Hematopoietic multipotent progenitor cell (in vitro differentiated cells): ENCODE measurements around the gene MRPS11. TPM values are rescaled to one million over a fixed set of nuclear protein-coding genes. Genes with fewer than 3 reads are reported as not detected.
A peak's percentile ranks its signal among the peaks of the same experiment; 100 is the strongest.
"Not testable (repeated sequence)": the region's sequence is repeated elsewhere in the genome, so short reads cannot be mapped to it uniquely, and the experiment has no call there.

Source experiments
- DNase-seq, 3 donors: peaks; one replicate each; pipeline ENCODE4 v3.0.0-alpha.2; 2011 to 2015; ENCODE audit warnings: low read depth in 2 of 3, low spot score in 2 of 3
- total RNA-seq: library from RNA; depleted of rRNA; stranded (reverse); fragments of >200 nt; gene quantifications from one replicate; pipeline ENCODE4 v1.2.3, GENCODE V29; 2012

The MRPS11 gene
- total RNA-seq, 1 donor = 29.6 TPM

DNA sequence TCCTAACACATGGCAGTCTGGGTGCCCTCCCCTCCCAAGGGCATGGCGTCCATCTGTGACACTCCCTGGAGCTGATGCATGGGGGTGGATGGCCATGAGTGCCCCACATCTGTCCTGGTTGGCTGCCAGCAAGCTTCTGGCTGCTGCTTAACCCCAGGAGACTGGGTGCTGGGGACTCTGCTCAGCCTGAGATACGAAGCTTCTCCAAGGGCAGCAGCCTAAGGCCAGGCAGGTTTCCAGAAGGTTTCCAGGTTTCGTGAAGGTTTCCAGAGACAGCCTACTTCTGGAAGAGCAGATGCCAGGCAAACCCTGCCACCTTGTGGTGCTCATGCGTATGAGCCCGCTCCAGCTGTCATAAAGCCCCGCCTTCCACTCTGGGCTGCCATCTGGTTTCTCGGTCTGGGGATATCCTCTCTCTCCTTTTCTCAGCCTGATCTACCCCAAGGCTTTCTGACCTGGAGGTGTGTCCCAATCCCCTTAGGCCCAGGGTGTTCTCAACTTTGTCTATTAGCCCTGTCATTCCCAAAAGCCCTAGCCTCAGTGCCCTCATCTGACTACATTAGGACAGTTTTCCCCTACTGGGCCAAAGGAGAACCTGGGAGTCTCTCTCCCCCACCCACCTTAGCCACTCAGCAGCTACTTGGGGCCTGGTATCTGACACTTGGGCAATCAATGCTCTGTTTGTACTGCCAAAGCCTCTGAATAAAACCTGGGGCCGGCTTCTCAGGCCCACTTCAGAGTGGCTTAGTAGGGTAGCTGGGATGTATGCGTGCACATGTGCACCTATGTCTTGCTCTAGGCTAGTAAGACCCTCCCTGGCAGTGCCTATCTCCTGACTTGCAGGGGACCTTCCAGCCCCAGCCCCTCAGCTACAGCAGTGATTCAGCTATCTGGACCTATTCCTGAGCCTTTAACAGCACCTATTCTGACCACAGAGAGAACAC is 12.4 kb upstream of the MRPS11 start:
- DNase-seq = peak in 2 of 3 donors; percentile 47 to 76

DNA sequence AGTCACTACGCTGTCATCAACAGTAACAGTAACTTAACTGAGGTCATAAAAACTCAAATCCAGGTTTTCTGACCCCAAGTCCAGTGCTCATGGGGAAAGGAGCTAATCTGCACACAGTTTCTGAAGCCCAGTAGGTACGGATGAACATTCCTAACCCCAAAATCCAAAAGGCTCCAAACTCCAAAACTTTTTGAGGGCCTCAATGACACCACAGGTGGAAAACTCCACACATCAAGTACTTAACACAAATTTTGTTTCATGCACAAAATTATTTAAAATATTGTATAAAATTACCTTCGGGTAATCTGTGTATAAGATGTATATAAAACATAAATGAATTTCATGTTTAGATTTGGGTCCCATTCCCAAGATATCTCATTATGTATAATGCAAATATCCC is 10.8 kb upstream of the MRPS11 start:
- DNase-seq = no peak

DNA sequence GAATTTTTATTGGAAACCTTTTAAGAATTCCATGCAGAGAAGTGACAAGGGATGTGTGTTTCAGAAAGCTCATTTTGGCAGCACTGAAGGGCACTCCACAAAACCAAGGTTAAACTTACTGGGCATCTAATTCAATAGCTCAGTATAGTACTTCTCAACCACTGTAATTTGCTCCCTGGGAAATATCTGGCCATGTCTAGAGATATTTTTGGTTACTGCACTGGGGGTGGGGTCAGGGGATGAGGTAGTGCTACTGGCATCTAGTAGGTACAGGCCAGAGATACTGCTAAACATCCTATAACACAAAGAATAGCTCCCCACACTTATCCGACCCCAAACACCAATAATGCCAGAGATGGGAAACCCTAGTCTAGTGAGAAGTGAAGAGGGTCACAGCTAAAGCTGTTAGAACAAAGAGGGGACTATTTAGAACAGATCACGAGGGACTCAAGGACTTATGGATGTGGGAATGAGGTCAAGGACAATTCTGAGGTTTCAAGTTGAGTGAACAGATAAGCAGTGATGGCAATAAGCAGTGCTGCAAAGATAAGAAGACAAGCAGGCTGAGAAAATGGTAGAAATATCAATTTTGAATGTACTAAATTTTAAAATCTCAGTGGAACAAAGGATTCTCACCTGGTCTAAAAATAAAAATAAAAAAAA is 3.5 kb upstream of the MRPS11 start:
- DNase-seq = no peak

DNA sequence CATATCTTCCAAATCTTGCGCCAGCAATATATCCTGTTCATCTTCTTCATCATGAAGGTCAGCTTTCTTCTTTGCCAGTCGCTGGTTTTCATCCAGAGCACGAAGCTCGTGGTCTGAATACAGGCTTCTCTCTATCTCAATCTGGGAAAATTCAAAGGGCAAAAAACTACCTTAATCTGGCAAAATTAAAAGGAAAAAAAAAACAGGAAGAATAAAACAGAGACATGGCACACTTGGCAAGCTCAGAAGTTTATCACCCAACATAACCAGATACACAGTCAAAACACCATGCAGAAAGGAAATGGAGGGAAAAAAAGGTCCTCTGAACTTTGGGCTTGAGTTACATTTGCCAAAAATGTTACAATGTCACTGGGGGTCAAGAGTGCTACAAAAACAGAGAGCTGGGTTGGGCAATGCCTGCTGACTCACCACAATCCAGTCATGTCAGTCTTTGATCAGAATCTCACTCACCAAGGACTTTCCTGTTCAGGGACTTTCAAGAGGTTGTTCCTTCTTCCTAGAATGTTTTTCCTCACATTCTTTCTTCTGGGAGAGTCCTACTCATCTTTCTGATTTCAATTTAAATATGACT is 1.8 kb upstream of the MRPS11 start:
- no peak for DNase-seq

DNA sequence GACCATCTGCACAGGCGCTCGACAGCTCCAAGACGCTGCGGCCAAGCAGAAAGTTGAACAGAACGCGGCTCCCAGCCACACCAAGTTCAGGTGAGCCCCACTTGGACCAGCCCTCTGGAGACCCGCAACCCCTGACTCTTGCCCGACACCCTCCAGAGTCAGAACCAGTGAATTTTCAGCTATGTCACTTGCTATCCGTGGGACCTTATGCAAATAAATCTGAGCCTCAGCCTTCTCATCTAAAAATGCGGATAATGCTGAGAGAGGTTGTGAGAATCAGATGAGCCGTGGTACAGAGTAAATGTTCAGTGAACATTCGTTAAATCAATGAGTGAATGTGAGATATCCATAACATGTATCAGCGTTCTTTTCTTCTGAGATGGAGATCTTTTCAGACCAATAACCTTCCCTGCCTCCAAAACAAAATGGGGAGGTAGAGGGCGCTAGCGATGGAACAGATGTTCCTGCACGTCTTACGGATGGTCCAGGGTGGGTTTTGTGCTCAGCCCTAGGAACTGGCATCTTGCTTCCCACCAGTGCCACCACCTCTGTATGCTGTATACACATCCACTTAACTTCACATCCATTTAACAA is 524 bp downstream of the MRPS11 start:
- peak in 2 of 3 donors; percentile 9 to 16 for DNase-seq

DNA sequence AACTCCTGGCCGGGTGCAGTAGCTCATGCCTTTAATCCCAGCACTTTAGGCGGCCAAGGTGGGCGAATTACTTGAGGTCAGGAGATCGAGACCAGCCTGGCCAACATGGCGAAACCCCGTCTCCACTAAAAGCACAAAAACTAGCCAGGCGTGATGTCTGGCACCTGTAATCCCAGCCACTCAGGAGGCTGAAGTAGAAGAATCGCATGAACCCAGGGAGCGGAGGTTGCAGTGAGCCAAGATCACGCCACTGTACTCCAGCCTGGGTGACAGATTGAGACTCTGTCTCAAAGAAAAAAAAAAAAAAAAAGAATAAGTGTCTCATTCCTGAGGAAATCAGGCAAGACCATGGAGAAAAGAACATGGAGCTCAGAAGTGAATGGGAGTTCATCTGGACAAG is 1.2 kb downstream of the MRPS11 start:
- DNase-seq = not testable (repeated sequence)

DNA sequence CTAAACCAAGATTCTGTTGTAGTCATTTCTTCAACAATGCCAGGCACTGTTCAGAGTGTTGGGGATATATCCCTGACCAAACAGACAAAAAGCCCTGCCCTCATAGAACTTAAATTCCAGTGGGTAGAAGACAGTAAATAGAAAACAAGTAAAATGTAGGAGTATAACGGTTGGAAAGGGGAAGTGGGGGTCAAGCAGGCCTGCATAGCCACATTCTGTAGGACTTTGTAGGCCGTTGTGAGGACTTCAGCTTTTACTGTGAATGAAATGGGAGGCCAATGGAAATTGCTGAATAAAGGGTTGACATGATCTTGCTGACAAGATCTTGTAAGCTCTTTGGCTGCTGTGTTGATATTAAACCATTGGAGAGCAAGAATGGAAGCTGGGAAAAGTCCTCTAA is 1.8 kb downstream of the MRPS11 start:
- no peak for DNase-seq

DNA sequence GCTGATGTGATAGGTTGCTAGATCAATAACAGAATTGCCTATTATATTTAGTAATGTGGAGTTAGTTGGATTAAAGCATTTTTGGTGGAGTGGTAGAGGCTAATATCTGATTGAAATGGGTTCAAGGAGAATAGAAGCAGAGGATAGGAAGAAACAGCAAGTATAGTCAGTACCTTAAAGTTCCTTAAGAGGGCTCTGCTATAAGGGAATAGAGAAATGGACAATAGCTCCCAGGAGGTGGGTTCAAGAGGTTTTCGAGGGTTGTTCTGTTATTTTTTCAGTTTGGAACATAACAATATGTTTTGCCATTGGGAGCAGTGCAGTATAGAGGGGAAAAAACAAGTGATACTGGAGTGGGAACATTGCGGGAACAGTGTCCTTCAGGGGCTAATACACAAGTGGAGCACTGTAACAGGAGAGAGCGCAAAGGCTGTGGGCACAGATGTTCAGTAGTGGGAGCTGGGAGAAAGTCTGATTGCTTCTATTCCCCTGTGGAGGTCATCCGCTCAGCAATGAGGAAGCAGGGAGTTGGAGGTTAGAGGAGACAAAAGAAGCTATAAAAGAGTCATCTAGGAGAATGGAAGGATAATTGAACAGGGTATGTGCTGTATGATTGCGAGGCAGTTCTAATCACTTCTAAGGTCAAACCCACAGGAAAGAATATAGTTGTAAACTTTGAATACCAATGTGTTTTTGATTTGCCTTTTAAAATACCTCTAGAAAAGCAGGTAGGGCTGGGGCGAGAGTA is 3.3 kb downstream of the MRPS11 start:
- no peak for DNase-seq

DNA sequence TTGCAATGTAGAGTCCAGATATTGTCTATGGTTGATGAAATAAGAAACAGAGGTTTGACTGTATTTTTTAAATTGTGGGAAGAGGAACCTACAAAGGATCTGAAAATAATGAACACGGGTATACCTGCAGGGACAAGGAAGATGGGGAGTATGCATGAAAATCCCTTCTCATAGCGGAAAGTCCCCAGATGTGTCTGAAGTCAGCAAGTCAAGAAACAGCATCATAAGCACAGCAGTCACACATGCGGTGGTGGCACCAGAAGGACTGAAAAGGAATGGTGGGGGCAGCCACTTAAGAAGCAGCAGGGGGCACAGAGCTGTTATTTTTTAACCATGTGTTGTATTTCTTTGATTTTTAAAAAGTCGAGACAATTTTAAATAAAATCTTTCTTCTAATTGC is 4.7 kb downstream of the MRPS11 start:
- DNase-seq = no peak

DNA sequence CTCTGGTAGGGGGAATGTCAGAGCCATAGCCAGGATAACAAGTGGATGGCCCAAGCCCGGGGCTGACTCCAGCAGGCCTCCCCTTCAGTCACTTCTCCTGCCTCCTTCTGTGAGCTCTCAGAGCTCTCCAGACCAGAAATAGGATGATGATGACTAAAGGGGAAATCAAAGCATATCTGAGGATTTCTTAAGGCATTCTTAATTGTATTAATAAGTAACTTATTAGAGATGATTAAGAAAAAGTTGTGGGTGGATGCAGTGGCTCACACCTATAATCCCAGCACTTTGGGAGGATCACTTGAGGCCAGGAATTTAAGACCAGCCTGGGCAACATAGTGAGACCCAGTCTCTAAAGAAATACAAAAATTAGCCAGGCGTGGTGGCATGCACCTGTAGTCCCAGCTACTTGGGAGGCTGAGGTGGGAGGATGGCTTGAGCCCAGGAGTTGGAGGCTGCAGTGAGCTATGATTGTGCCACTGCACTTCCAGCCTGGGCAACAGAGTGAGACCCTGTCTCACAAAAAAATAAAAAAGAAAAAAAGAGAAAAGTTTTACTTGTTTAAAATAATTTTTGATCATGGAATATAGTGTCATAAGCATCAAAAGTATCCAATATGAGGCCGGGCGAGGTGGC is 6.3 kb downstream of the MRPS11 start:
- not testable (repeated sequence) for DNase-seq

DNA sequence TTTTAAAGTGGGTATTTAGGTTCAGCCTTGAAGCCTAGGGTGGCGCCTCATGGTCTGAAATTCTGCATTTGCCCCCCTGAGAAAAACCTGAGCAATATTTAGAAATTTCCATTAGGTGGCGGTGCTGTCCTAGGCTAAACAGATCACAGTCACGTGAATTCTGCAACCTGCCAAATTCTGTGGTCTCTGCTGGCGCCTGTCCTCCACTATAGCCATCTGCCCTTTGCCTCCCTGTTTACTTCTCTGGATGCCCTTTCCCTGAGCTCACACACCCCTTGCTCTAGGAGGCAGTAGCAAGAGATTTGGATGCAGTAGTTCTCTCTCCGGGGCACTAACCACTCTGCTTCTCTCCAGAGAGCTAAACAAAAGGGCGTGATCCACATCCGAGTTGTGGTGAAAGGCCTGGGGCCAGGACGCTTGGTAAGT is 9.1 kb downstream of the MRPS11 start:
- DNase-seq = peak in 2 of 3 donors; percentile 49 to 73

DNA sequence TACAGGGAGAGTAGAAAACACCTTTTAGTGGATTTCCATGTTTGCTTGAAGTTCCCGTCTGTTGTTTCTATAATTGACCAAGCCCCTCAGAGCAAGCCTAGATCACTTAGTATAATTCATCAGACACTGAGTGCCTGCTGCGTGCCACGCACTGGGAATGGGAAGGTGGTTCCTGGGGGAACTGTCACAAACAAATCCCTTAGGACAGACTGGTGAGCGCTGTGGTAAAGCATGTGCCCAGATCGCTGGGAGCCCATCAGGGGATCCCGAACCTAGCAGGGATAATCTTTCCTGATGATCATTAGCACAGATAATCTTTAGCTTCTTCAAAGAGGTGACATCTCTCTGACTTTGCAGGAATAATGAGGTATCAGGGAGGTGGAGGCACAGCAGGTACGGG is 9.6 kb downstream of the MRPS11 start:
- DNase-seq = no peak

DNA sequence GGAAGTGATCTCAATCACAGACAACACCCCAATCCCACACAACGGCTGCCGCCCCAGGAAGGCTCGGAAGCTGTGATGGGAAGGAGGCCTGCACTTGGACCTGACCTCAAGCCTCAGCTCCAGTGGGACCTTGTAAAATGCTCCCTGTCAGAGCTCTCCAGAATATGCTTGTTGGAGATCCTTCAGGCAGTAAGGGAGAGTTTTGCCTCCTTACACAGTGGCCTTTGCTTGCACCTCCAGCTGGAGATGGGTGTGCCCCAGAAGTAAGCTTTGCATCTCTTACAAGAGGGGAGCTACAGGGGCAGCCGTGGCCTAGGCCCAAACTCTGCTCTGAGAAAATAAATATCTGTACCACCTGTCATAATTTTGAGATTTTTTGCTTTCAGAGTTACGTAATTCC is 10.4 kb downstream of the MRPS11 start:
- no peak for DNase-seq

DNA sequence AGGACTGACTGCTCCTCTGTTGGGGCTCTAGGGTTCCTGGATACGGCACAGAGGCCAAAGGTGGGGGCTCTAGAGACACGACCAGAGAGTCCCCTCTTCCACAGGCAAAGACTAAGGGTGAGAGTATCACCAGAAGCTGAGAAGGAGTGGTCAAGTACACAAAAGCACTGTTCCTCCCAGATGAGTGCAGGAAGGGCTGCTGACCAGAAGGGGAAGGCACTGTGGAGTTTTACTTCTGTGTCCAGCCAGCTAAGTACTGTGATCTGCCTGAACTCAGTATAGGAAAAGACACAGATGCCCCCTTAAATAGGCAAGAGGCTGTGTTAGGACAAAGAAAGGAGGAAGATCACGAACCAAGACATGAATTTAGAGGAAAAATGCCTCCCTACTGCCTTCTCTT is 11.7 kb downstream of the MRPS11 start:
- no peak for DNase-seq

DNA sequence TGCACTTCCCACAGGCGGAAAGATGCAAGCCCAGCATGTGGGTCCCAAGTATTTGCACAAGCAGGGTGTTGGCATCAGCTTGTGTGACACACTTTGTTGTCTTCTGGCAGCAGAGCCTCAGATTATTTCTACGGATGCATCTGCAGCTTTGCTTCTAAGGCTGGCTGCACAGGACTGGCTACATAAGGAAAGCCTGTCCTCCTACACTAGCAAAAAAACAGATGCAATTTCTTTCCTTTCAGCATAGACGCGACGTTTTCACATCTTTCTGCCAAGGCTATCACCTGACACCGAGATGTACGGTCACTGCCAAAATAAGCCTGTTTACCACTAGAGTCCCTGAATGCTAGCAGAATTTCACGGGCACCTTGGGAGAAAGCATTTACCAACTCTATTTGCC is 13.5 kb downstream of the MRPS11 start:
- DNase-seq = no peak

DNA sequence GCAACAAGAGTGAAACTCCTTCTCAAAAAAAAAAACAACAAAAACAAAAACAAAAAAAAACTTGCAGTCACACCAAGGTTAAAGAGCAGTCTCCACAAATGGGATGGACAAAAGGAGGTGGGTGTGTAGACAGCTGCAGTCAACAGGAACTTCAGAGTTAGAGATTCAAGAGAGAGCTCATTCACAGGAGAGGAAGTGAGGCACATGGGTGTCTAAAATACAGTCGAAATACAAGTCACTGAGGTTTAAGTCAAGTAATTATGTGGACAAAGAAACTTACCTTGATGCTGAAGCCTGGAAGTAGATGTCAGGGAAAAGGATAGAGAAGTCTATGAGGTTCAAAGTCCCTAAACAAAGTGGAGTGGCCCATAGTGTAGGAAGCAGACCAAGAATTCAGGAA is 14.8 kb downstream of the MRPS11 start:
- DNase-seq = no peak

DNA sequence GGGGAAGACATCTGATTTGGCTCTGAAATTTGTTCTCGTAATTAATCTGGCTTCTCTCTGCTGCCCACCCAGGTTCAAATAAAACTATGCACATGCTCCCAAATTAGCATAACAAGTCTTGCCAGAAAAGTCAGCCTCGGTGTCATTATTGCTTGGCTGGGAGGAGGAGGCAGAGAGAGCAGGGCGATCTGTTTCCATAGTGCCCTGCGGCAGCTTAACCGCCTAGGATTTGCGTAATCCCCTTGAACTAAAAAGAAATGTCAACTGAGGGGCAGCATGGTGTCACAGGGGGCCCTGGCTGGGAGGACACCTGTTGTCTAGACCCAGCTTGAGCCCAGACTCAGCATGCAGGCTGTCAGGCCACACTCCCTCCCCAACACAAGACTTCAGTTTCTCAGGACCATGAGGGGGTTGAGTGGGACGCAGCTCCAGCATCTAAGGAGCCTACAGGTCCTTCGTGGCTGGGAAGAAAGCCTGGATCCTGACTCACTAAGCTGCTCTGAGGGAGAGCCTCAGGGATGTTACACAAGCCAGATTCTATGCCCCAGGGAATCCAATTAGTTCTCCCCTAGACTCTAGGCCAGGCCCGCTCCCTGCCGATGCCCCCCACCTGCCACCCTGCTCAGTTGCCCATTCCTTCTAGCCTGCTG is 17.3 kb downstream of the MRPS11 start:
- DNase-seq = no peak

DNA sequence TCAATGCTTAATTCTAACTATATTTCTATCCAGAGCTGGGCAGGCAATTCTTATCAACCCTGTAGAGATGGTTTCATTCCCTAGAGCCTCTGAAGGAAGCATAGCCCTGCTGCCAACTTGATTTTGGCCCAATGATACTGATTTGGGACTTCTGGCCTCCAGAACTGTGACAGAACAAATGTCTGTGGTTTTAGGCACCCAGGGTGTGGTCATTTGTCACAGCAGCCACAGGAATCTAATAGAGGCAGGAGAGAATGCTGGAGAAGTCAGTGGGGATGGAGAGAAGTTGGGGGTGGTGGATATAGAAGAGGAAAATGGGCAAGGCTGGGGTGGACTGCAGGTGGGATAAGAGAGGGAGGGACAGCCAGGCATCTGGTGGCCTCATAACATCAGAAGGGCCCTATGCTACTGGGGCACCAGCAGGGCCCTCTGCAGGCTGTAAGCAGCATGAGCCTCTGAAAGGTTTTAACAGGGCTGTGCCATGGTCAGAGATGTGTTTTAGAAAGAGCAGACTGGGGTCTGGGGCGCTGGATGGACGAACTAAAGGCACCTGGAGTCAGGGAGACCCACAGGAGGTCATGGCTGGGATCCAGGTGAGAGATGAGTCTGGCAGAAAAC is 19.8 kb downstream of the MRPS11 start:
- no peak for DNase-seq
